ENCODE results near the gene IQCH. TPM values are rescaled to one million over a fixed set of nuclear protein-coding genes. Genes with fewer than 3 reads are reported as not detected.

The IQCH gene
- total and polyA plus RNA-seq, 4 experiments from 2014 or later, result 0.99 to 2.1 (median 1.5) TPM

- POLR2A ChIA-PET (ENCODE audit: partially characterized antibody), result interaction anchor here (1.1 kb wide), 1 partner anchor 258 kb away, joined by 3 read pairs; no protein-coding TSS in a partner anchor
- H3K9me3 ChIP-seq (ENCODE audit: control insufficient read depth in 1 of 2, low read length in 2 of 2), result no peaks in the 10 kb centered on the region
- Mint-ChIP-seq H3K9me3 (peaks cover 0 to 1% (median 0%) of the 10 kb centered on the region in 8 donors), H3K36me3 (no peaks in the 10 kb centered on the region), H3K27me3 (peaks cover 0 to 5% of the 10 kb centered on the region in 2 donors), H3K27ac (no peak overlapping the region), H3K4me1 (no peaks in the 10 kb centered on the region), H3K4me3 (no peak overlapping the region)
- H3K27me3 ChIP-seq (ENCODE audit: insufficient read depth, low read length), result no peaks in the 10 kb centered on the region
- intact Hi-C loops (cut with micrococcal nuclease), result no loop called here
- CTCF ChIA-PET (ENCODE audit: partially characterized antibody), result no interaction called here
- no peak for DNase-seq
- no peak overlapping the region for H3K27ac ChIP-seq (ENCODE audit: low read depth, low read length)
- H3K4me1 ChIP-seq (ENCODE audit: insufficient read depth, low read length), result no peaks in the 10 kb centered on the region
- H3K36me3 ChIP-seq (ENCODE audit: insufficient read depth, low read length), result no peaks in the 10 kb centered on the region
- H3K4me3 ChIP-seq (ENCODE audit: low read length in 2 of 2), result no peak overlapping the region
Observed at GRCh38 chr15:67296684-67297083, 42.1 kb downstream of the IQCH start.

GRCh38 chr15:67300266-67301025 lies 45.9 kb downstream of the IQCH start:
- no peaks in the 10 kb centered on the region for H3K9me3 ChIP-seq (ENCODE audit: control insufficient read depth in 1 of 2, low read length in 2 of 2)
- Mint-ChIP-seq H3K9me3 (no peaks in the 10 kb centered on the region), H3K4me1 (no peaks in the 10 kb centered on the region), H3K27me3 (peaks cover 2 to 5% of the 10 kb centered on the region in 2 donors), H3K27ac (no peak overlapping the region), H3K4me3 (no peak overlapping the region), H3K36me3 (no peaks in the 10 kb centered on the region)
- H3K36me3 ChIP-seq (ENCODE audit: insufficient read depth, low read length), result no peaks in the 10 kb centered on the region
- H3K4me1 ChIP-seq (ENCODE audit: insufficient read depth, low read length), result no peaks in the 10 kb centered on the region
- intact Hi-C loops (cut with micrococcal nuclease), result loop anchor here (5.0 kb wide), 1 partner anchor 268 kb away; no protein-coding TSS in a partner anchor
- no peak for DNase-seq
- H3K4me3 ChIP-seq (ENCODE audit: low read length in 2 of 2), result no peak overlapping the region
- CTCF ChIA-PET (ENCODE audit: partially characterized antibody), result interaction anchor here (0.7 to 9.4 kb wide), 6 partner anchors 15 to 352 kb away, joined by 3 to 184 read pairs (median 3); no protein-coding TSS in a partner anchor
- POLR2A ChIA-PET (ENCODE audit: partially characterized antibody), result interaction anchor here (1.0 to 1.4 kb wide), 2 partner anchors 61 to 354 kb away, joined by 4 read pairs; no protein-coding TSS in a partner anchor
- no peak overlapping the region for H3K27ac ChIP-seq (ENCODE audit: low read depth, low read length)
- no peaks in the 10 kb centered on the region for H3K27me3 ChIP-seq (ENCODE audit: insufficient read depth, low read length)

GRCh38 chr15:67303490-67304363 lies 49.1 kb downstream of the IQCH start:
- Mint-ChIP-seq H3K36me3 (no peaks in the 10 kb centered on the region), H3K4me1 (no peaks in the 10 kb centered on the region), H3K9me3 (no peaks in the 10 kb centered on the region), H3K27me3 (peaks cover 2 to 3% of the 10 kb centered on the region in 2 donors), H3K4me3 (no peak overlapping the region), H3K27ac (no peak overlapping the region)
- ChIA-PET POLR2A (ENCODE audit: partially characterized antibody) (interaction anchor here (1.0 to 2.2 kb wide), 3 partner anchors 12 to 357 kb away, joined by 3 to 10 read pairs (median 7); no protein-coding TSS in a partner anchor), CTCF (ENCODE audit: partially characterized antibody) (interaction anchor here (0.9 to 9.4 kb wide), 10 partner anchors 9 to 452 kb away, joined by 3 to 184 read pairs (median 4); no protein-coding TSS in a partner anchor)
- Histone ChIP-seq H3K4me1 (ENCODE audit: insufficient read depth, low read length) (no peaks in the 10 kb centered on the region), H3K27ac (ENCODE audit: low read depth, low read length) (no peak overlapping the region), H3K4me3 (ENCODE audit: low read length in 2 of 2) (no peak overlapping the region), H3K27me3 (ENCODE audit: insufficient read depth, low read length) (no peaks in the 10 kb centered on the region), H3K9me3 (ENCODE audit: control insufficient read depth in 1 of 2, low read length in 2 of 2) (no peaks in the 10 kb centered on the region), H3K36me3 (ENCODE audit: insufficient read depth, low read length) (no peaks in the 10 kb centered on the region)
- intact Hi-C loops (cut with micrococcal nuclease), result loop anchor here (1.0 to 5.0 kb wide), 3 partner anchors 63 to 357 kb away; no protein-coding TSS in a partner anchor
- DNase-seq, result peak; percentile 43 to 55 (median 52)

- ChIA-PET POLR2A (ENCODE audit: partially characterized antibody) (interaction anchor here (1.0 to 2.2 kb wide), 2 partner anchors 11 to 64 kb away, joined by 3 to 7 read pairs; no protein-coding TSS in a partner anchor), CTCF (ENCODE audit: partially characterized antibody) (interaction anchor here (1.0 to 9.4 kb wide), 10 partner anchors 10 to 453 kb away, joined by 3 to 184 read pairs (median 4); no protein-coding TSS in a partner anchor)
- H3K27ac Mint-ChIP-seq, result no peak overlapping the region
- no peak overlapping the region for H3K4me3 Mint-ChIP-seq
- H3K4me3 ChIP-seq (ENCODE audit: low read length in 2 of 2), result no peak overlapping the region
- no peak for DNase-seq
- H3K4me1 Mint-ChIP-seq, result no peaks in the 10 kb centered on the region
- H3K27me3 ChIP-seq (ENCODE audit: insufficient read depth, low read length), result no peaks in the 10 kb centered on the region
- intact Hi-C loops (cut with micrococcal nuclease), result loop anchor here (5.0 kb wide), 1 partner anchor 272 kb away; no protein-coding TSS in a partner anchor
- H3K27ac ChIP-seq (ENCODE audit: low read depth, low read length), result no peak overlapping the region
- H3K36me3 ChIP-seq (ENCODE audit: insufficient read depth, low read length), result no peaks in the 10 kb centered on the region
- H3K9me3 Mint-ChIP-seq, result no peaks in the 10 kb centered on the region
- no peaks in the 10 kb centered on the region for H3K4me1 ChIP-seq (ENCODE audit: insufficient read depth, low read length)
- H3K36me3 Mint-ChIP-seq, result no peaks in the 10 kb centered on the region
- H3K27me3 Mint-ChIP-seq, result peaks cover 0 to 2% of the 10 kb centered on the region in 2 donors
- H3K9me3 ChIP-seq (ENCODE audit: control insufficient read depth in 1 of 2, low read length in 2 of 2), result no peaks in the 10 kb centered on the region
Observed at GRCh38 chr15:67304778-67305177, 50.2 kb downstream of the IQCH start.

GRCh38 chr15:67305506-67305905 lies 50.9 kb downstream of the IQCH start:
- Histone ChIP-seq H3K4me1 (ENCODE audit: insufficient read depth, low read length) (no peaks in the 10 kb centered on the region), H3K27ac (ENCODE audit: low read depth, low read length) (no peak overlapping the region), H3K27me3 (ENCODE audit: insufficient read depth, low read length) (no peaks in the 10 kb centered on the region), H3K36me3 (ENCODE audit: insufficient read depth, low read length) (no peaks in the 10 kb centered on the region), H3K4me3 (ENCODE audit: low read length in 2 of 2) (no peak overlapping the region), H3K9me3 (ENCODE audit: control insufficient read depth in 1 of 2, low read length in 2 of 2) (no peaks in the 10 kb centered on the region)
- H3K27ac Mint-ChIP-seq, result no peak overlapping the region
- no peak overlapping the region for H3K4me3 Mint-ChIP-seq
- ChIA-PET POLR2A (ENCODE audit: partially characterized antibody) (interaction anchor here (2.2 kb wide), 1 partner anchor 65 kb away, joined by 7 read pairs; no protein-coding TSS in a partner anchor), CTCF (ENCODE audit: partially characterized antibody) (interaction anchor here (1.0 to 9.4 kb wide), 5 partner anchors 25 to 364 kb away, joined by 3 to 184 read pairs (median 4); no protein-coding TSS in a partner anchor)
- H3K36me3 Mint-ChIP-seq, result no peaks in the 10 kb centered on the region
- H3K27me3 Mint-ChIP-seq, result peaks cover 0 to 2% of the 10 kb centered on the region in 2 donors
- no peaks in the 10 kb centered on the region for H3K9me3 Mint-ChIP-seq
- no peaks in the 10 kb centered on the region for H3K4me1 Mint-ChIP-seq
- intact Hi-C loops (cut with micrococcal nuclease), result no loop called here
- DNase-seq, result no peak

- ChIA-PET CTCF (ENCODE audit: partially characterized antibody) (no interaction called here), POLR2A (ENCODE audit: partially characterized antibody) (no interaction called here)
- H3K27ac ChIP-seq (ENCODE audit: low read depth, low read length), result no peak overlapping the region
- no peaks in the 10 kb centered on the region for H3K36me3 Mint-ChIP-seq
- intact Hi-C loops (cut with micrococcal nuclease), result no loop called here
- no peak overlapping the region for H3K4me3 Mint-ChIP-seq
- H3K36me3 ChIP-seq (ENCODE audit: insufficient read depth, low read length), result no peaks in the 10 kb centered on the region
- no peaks in the 10 kb centered on the region for H3K9me3 Mint-ChIP-seq
- no peaks in the 10 kb centered on the region for H3K9me3 ChIP-seq (ENCODE audit: control insufficient read depth in 1 of 2, low read length in 2 of 2)
- H3K4me1 Mint-ChIP-seq, result no peaks in the 10 kb centered on the region
- no peak overlapping the region for H3K4me3 ChIP-seq (ENCODE audit: low read length in 2 of 2)
- H3K27me3 Mint-ChIP-seq, result peaks cover 0 to 2% of the 10 kb centered on the region in 2 donors
- H3K4me1 ChIP-seq (ENCODE audit: insufficient read depth, low read length), result no peaks in the 10 kb centered on the region
- no peak for DNase-seq
- H3K27ac Mint-ChIP-seq, result no peak overlapping the region
- no peaks in the 10 kb centered on the region for H3K27me3 ChIP-seq (ENCODE audit: insufficient read depth, low read length)
Observed at GRCh38 chr15:67307156-67307555, 52.6 kb downstream of the IQCH start.
